ENCODE data around the gene UBAP2.
"Not testable (repeated sequence)": the region's sequence is repeated elsewhere in the genome, so short reads cannot be mapped to it uniquely, and the experiment has no call there.

UBAP2 gene

GRCh38 chr9:34038851-34039250 is 9.8 kb downstream of the UBAP2 start:
- not testable (repeated sequence) for H2BK5ac ChIP-seq (ENCODE audit: low read depth, low read length, poor library complexity); H3K27me3 ChIP-seq (ENCODE audit: insufficient read depth, low read length); H3K4ac ChIP-seq (ENCODE audit: low read depth, low read length); H2AFZ ChIP-seq (ENCODE audit: insufficient read depth, low read length, poor library complexity); H3K4me2 ChIP-seq (ENCODE audit: low read length); H3K14ac ChIP-seq (ENCODE audit: low read length); H3K23ac ChIP-seq (ENCODE audit: low read length); DNase-seq; H3K9me3 ChIP-seq (ENCODE audit: insufficient read depth, low read depth, low read length); H3K9ac ChIP-seq (ENCODE audit: low read length); H2BK120ac ChIP-seq (ENCODE audit: insufficient read depth, low read length, poor library complexity); H3K79me2 ChIP-seq (ENCODE audit: control insufficient read depth, insufficient read depth, low read length, poor library complexity); H3K79me1 ChIP-seq (ENCODE audit: low read length); H4K12ac ChIP-seq (ENCODE audit: low read depth, low read length); H2BK12ac ChIP-seq (ENCODE audit: low read length); H4K91ac ChIP-seq (ENCODE audit: low read depth, low read length); H3K4me1 ChIP-seq (ENCODE audit: control insufficient read depth in 1 of 2, insufficient read depth in 2 of 2, low read length in 2 of 2); H4K8ac ChIP-seq (ENCODE audit: low read depth, low read length); H3K4me3 ChIP-seq (ENCODE audit: low read depth, low read length); H2AK5ac ChIP-seq (ENCODE audit: low read length); H3K27ac ChIP-seq (ENCODE audit: low read depth, low read length); H3K18ac ChIP-seq (ENCODE audit: low read length)
- H3K36me3 ChIP-seq (ENCODE audit: control insufficient read depth in 1 of 2, insufficient read depth in 2 of 2, low read length in 2 of 2) = peaks cover 17 to 21% of the 10 kb centered on the region in 2 experiments
- no CpG with 5 or more reads among the region's 37 CpGs for WGBS (ENCODE audit: extremely low coverage, insufficient coverage, insufficient read length)

GRCh38 chr9:34037626-34038025 is 11.1 kb downstream of the UBAP2 start:
- Histone ChIP-seq H2BK12ac (ENCODE audit: low read length) (no peak overlapping the region), H3K79me1 (ENCODE audit: low read length) (no peaks in the 10 kb centered on the region), H3K18ac (ENCODE audit: low read length) (no peak overlapping the region), H3K27me3 (ENCODE audit: insufficient read depth, low read length) (no peaks in the 10 kb centered on the region), H3K4me2 (ENCODE audit: low read length) (no peak overlapping the region), H3K27ac (ENCODE audit: low read depth, low read length) (no peak overlapping the region), H3K4me3 (ENCODE audit: low read depth, low read length) (no peak overlapping the region), H3K14ac (ENCODE audit: low read length) (no peak overlapping the region), H3K79me2 (ENCODE audit: control insufficient read depth, insufficient read depth, low read length, poor library complexity) (peaks cover 10% of the 10 kb centered on the region), H3K36me3 (ENCODE audit: control insufficient read depth in 1 of 2, insufficient read depth in 2 of 2, low read length in 2 of 2) (peaks cover 9 to 21% of the 10 kb centered on the region in 2 experiments), H4K8ac (ENCODE audit: low read depth, low read length) (no peak overlapping the region), H2BK5ac (ENCODE audit: low read depth, low read length, poor library complexity) (no peak overlapping the region), H4K91ac (ENCODE audit: low read depth, low read length) (no peak overlapping the region), H3K23ac (ENCODE audit: low read length) (no peak overlapping the region), H3K4me1 (ENCODE audit: control insufficient read depth in 1 of 2, insufficient read depth in 2 of 2, low read length in 2 of 2) (peaks cover 0 to 3% of the 10 kb centered on the region in 2 experiments), H2BK120ac (ENCODE audit: insufficient read depth, low read length, poor library complexity) (no peak overlapping the region), H2AFZ (ENCODE audit: insufficient read depth, low read length, poor library complexity) (no peak overlapping the region), H4K12ac (ENCODE audit: low read depth, low read length) (no peak overlapping the region), H3K9ac (ENCODE audit: low read length) (no peak overlapping the region), H2AK5ac (ENCODE audit: low read length) (no peak overlapping the region), H3K9me3 (ENCODE audit: insufficient read depth, low read depth, low read length) (no peaks in the 10 kb centered on the region), H3K4ac (ENCODE audit: low read depth, low read length) (peak overlapping the region; percentile 31)
- no CpG with 5 or more reads among the region's 2 CpGs for WGBS (ENCODE audit: extremely low coverage, insufficient coverage, insufficient read length)
- DNase-seq = no peak

- Histone ChIP-seq H2BK12ac (ENCODE audit: low read length) (no peak overlapping the region), H2AFZ (ENCODE audit: insufficient read depth, low read length, poor library complexity) (no peak overlapping the region), H4K12ac (ENCODE audit: low read depth, low read length) (no peak overlapping the region), H3K36me3 (ENCODE audit: control insufficient read depth in 1 of 2, insufficient read depth in 2 of 2, low read length in 2 of 2) (peaks cover 10 to 24% of the 10 kb centered on the region in 2 experiments), H3K4me1 (ENCODE audit: control insufficient read depth in 1 of 2, insufficient read depth in 2 of 2, low read length in 2 of 2) (peaks cover 0 to 3% of the 10 kb centered on the region in 2 experiments), H2BK5ac (ENCODE audit: low read depth, low read length, poor library complexity) (no peak overlapping the region), H3K23ac (ENCODE audit: low read length) (no peak overlapping the region), H3K18ac (ENCODE audit: low read length) (no peak overlapping the region), H2BK120ac (ENCODE audit: insufficient read depth, low read length, poor library complexity) (no peak overlapping the region), H3K4me2 (ENCODE audit: low read length) (no peak overlapping the region), H4K8ac (ENCODE audit: low read depth, low read length) (no peak overlapping the region), H3K79me2 (ENCODE audit: control insufficient read depth, insufficient read depth, low read length, poor library complexity) (peaks cover 14% of the 10 kb centered on the region), H3K79me1 (ENCODE audit: low read length) (no peaks in the 10 kb centered on the region), H3K4me3 (ENCODE audit: low read depth, low read length) (no peak overlapping the region), H4K91ac (ENCODE audit: low read depth, low read length) (no peak overlapping the region), H3K9me3 (ENCODE audit: insufficient read depth, low read depth, low read length) (no peaks in the 10 kb centered on the region), H3K27ac (ENCODE audit: low read depth, low read length) (no peak overlapping the region), H2AK5ac (ENCODE audit: low read length) (no peak overlapping the region), H3K27me3 (ENCODE audit: insufficient read depth, low read length) (no peaks in the 10 kb centered on the region), H3K4ac (ENCODE audit: low read depth, low read length) (no peak overlapping the region), H3K9ac (ENCODE audit: low read length) (no peak overlapping the region), H3K14ac (ENCODE audit: low read length) (no peak overlapping the region)
- WGBS (ENCODE audit: extremely low coverage, insufficient coverage, insufficient read length) = no CpG with 5 or more reads among the region's 5 CpGs
- DNase-seq = no peak
These were observed 12.1 kb downstream of the UBAP2 start for GRCh38 chr9:34036625-34037024.

- no peak overlapping the region for H4K12ac ChIP-seq (ENCODE audit: low read depth, low read length)
- no peak overlapping the region for H2BK12ac ChIP-seq (ENCODE audit: low read length)
- no peak overlapping the region for H3K27ac ChIP-seq (ENCODE audit: low read depth, low read length)
- H3K9me3 ChIP-seq (ENCODE audit: insufficient read depth, low read depth, low read length) = no peaks in the 10 kb centered on the region
- no peak overlapping the region for H2AFZ ChIP-seq (ENCODE audit: insufficient read depth, low read length, poor library complexity)
- H2BK120ac ChIP-seq (ENCODE audit: insufficient read depth, low read length, poor library complexity) = no peak overlapping the region
- H3K79me1 ChIP-seq (ENCODE audit: low read length) = no peaks in the 10 kb centered on the region
- no peak overlapping the region for H4K8ac ChIP-seq (ENCODE audit: low read depth, low read length)
- H3K79me2 ChIP-seq (ENCODE audit: control insufficient read depth, insufficient read depth, low read length, poor library complexity) = peaks cover 22% of the 10 kb centered on the region
- H3K4me2 ChIP-seq (ENCODE audit: low read length) = no peak overlapping the region
- no peak overlapping the region for H2BK5ac ChIP-seq (ENCODE audit: low read depth, low read length, poor library complexity)
- H3K18ac ChIP-seq (ENCODE audit: low read length) = no peak overlapping the region
- no CpG with 5 or more reads among the region's 5 CpGs for WGBS (ENCODE audit: extremely low coverage, insufficient coverage, insufficient read length)
- H3K23ac ChIP-seq (ENCODE audit: low read length) = no peak overlapping the region
- H3K27me3 ChIP-seq (ENCODE audit: insufficient read depth, low read length) = no peaks in the 10 kb centered on the region
- H3K14ac ChIP-seq (ENCODE audit: low read length) = no peak overlapping the region
- H3K4me3 ChIP-seq (ENCODE audit: low read depth, low read length) = no peak overlapping the region
- H3K36me3 ChIP-seq (ENCODE audit: control insufficient read depth in 1 of 2, insufficient read depth in 2 of 2, low read length in 2 of 2) = peaks cover 9 to 29% of the 10 kb centered on the region in 2 experiments
- H3K4me1 ChIP-seq (ENCODE audit: control insufficient read depth in 1 of 2, insufficient read depth in 2 of 2, low read length in 2 of 2) = peaks cover 0 to 3% of the 10 kb centered on the region in 2 experiments
- no peak overlapping the region for H4K91ac ChIP-seq (ENCODE audit: low read depth, low read length)
- H2AK5ac ChIP-seq (ENCODE audit: low read length) = no peak overlapping the region
- no peak overlapping the region for H3K9ac ChIP-seq (ENCODE audit: low read length)
- H3K4ac ChIP-seq (ENCODE audit: low read depth, low read length) = no peak overlapping the region
- DNase-seq = peak; percentile 21 to 72
These were observed 13.0 kb downstream of the UBAP2 start for GRCh38 chr9:34035656-34036055.
